ENCODE data around the gene ARHGAP6.

ARHGAP6 gene

DNA sequence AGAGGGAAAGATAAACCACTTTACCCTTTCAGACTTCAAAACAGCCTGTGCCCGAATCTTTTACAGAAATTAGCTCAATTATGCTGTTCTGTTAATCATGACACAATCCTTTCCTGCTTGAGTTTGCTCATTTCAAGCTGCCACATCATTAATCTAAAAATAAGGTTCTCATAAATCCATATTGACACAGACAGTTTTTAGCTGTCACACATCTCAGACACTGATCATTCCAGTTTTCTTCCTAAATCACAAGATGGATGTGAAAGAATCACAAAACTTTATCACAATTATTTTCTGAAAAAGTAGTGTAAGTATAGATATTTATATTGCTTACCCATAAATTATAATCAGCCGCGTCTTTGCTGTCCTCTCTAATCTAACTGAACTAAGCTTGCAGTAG, 400.4 kb downstream of the ARHGAP6 start:
- TF ChIP-seq MAX (IDR thresholded peaks at IDR 0.05; ENCODE audit: low read depth, low read length) (no peak), CTCF (IDR thresholded peaks at IDR 0.05; ENCODE audit: low read depth, low read length) (no peak)
- DNase-seq (ENCODE audit: low read depth) = no peak
- H3K4me3 ChIP-seq (ENCODE audit: low read depth, low read length) = no peak overlapping the region

DNA sequence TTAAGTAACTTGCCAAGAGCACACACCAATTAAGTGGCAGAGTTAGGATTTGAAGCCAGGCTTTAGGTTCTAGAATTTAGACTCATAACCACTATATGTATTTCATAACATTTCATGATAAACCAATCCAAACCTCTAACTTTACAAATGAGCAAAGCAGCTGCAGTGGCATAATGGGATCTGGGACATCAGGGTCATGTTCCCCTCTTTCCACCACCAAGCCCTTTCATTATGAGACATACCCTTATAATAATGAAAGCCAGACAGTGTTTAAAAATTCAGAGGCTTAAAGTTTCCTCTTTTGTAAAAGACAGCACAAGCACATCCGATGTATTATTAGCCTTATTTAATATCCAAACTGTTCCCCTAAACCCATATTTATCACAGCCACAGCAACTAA, 400.8 kb downstream of the ARHGAP6 start:
- TF ChIP-seq POLR2A (IDR thresholded peaks at IDR 0.05; ENCODE audit: extremely low read depth, insufficient read length) (no peak), MYC (IDR thresholded peaks at IDR 0.05; ENCODE audit: low read depth, low read length) (no peak), CTCF (IDR thresholded peaks at IDR 0.05; ENCODE audit: low read depth, low read length) (no peak)
- H3K4me3 ChIP-seq (ENCODE audit: low read depth, low read length) = no peak overlapping the region
- no peak for DNase-seq (ENCODE audit: low read depth)

DNA sequence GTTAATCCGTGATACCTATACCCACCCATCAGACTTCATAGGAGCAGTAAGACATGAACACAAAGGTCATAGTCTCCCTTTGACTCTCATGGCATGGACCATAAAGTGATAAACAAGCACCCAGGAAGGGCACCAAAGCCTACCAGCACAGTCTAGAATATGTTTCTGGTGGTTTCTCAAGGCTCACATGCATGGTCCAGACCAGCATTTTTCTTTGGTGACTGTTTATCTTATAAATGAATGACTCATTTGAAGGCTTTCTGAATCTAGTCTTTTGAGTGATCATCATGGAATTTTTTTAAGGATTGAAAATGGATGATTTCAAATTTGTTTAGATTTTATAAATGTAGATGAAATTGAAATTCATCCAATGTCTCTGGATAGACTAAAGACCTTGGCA, 404.5 kb downstream of the ARHGAP6 start:
- DNase-seq (ENCODE audit: low read depth) = no peak
- no peak overlapping the region for H3K4me3 ChIP-seq (ENCODE audit: low read depth, low read length)
- TF ChIP-seq POLR2A (IDR thresholded peaks at IDR 0.05; ENCODE audit: extremely low read depth, insufficient read length) (no peak), MAX (IDR thresholded peaks at IDR 0.05; ENCODE audit: low read depth, low read length) (no peak), CTCF (IDR thresholded peaks at IDR 0.05; ENCODE audit: low read depth, low read length) (no peak), MYC (IDR thresholded peaks at IDR 0.05; ENCODE audit: low read depth, low read length) (no peak)

DNA sequence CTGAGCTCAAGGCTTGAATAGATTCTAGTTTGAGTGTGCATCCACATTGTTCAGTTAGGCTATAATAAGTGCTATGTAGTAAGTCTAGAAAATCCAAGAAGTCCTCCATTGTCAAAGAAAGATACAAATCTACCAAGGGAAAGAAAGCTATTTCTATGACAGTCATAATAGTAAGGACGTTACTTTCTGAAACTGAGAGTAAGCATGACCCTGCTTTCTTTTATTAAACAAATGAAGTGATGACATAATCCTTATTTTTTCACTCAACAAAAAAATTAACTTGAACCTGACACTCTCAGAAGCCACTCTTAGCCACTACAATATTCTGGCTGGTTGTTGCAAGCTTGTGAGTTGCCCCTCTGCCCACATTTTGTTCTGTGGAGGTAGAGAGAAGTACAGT, 406.3 kb downstream of the ARHGAP6 start:
- H3K4me3 ChIP-seq (ENCODE audit: low read depth, low read length) = no peak overlapping the region
- DNase-seq (ENCODE audit: low read depth) = no peak
- TF ChIP-seq CTCF (IDR thresholded peaks at IDR 0.05; ENCODE audit: low read depth, low read length) (no peak), MAX (IDR thresholded peaks at IDR 0.05; ENCODE audit: low read depth, low read length) (no peak), POLR2A (IDR thresholded peaks at IDR 0.05; ENCODE audit: extremely low read depth, insufficient read length) (no peak), MYC (IDR thresholded peaks at IDR 0.05; ENCODE audit: low read depth, low read length) (no peak)

- no peak for DNase-seq (ENCODE audit: low read depth)
- TF ChIP-seq CTCF (IDR thresholded peaks at IDR 0.05; ENCODE audit: low read depth, low read length) (no peak), POLR2A (IDR thresholded peaks at IDR 0.05; ENCODE audit: extremely low read depth, insufficient read length) (no peak), MAX (IDR thresholded peaks at IDR 0.05; ENCODE audit: low read depth, low read length) (no peak), MYC (IDR thresholded peaks at IDR 0.05; ENCODE audit: low read depth, low read length) (no peak)
- H3K4me3 ChIP-seq (ENCODE audit: low read depth, low read length) = no peak overlapping the region
Observed at GRCh38 chrX:11257711-11258110, 408.0 kb downstream of the ARHGAP6 start.

- no peak for TF ChIP-seq MAX (IDR thresholded peaks at IDR 0.05; ENCODE audit: low read depth, low read length)
- TF ChIP-seq POLR2A (IDR thresholded peaks at IDR 0.05; ENCODE audit: extremely low read depth, insufficient read length) = no peak
- no peak for TF ChIP-seq MYC (IDR thresholded peaks at IDR 0.05; ENCODE audit: low read depth, low read length)
- no peak for TF ChIP-seq CTCF (IDR thresholded peaks at IDR 0.05; ENCODE audit: low read depth, low read length)
- no peak for DNase-seq (ENCODE audit: low read depth)
- no peak overlapping the region for H3K4me3 ChIP-seq (ENCODE audit: low read depth, low read length)
Observed at GRCh38 chrX:11257290-11257689, 408.4 kb downstream of the ARHGAP6 start.
